Astrocyte (in vitro differentiated cells and primary cell): ENCODE results near the gene ZFAND2A.
"Not testable (repeated sequence)": the region's sequence is repeated elsewhere in the genome, so short reads cannot be mapped to it uniquely, and the experiment has no call there.

Source experiments
- EZH2 ChIP-seq: IDR thresholded peaks from 2 replicates; pipeline ENCODE4 v1.6.1; 2012; ENCODE audit warnings: mild to moderate bottlenecking, low read length, inconsistent platforms; ENCODE audit not compliant: insufficient read depth
- TF ChIP-seq, protein P1 (sequence below): IDR thresholded peaks from 2 replicates; pipeline ENCODE4 v1.5.1; 2011; ENCODE audit warnings: low read depth, mild to moderate bottlenecking, inconsistent platforms, low read length, moderate library complexity; ENCODE audit not compliant: insufficient read depth

DNA sequence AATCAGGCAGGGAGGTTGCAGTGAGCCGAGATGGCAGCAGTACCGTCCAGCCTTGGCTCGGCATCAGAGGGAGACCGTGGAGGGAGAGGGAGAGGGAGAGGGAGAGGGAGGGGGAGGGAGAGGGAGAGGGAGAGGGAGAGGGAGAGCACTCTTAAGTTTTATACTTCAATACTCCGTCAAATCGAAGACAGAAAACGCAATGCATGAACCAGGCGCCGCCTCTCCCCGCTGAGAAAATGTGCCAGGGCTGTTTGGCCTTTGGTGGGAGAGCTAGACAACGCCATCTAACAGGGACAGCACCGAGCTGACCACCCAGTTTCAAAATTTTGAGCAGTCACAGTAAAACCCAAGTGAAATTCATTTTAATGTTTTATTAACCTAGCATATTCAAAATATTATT is 12.1 kb downstream of the ZFAND2A start:
- TF ChIP-seq, protein P1, sequence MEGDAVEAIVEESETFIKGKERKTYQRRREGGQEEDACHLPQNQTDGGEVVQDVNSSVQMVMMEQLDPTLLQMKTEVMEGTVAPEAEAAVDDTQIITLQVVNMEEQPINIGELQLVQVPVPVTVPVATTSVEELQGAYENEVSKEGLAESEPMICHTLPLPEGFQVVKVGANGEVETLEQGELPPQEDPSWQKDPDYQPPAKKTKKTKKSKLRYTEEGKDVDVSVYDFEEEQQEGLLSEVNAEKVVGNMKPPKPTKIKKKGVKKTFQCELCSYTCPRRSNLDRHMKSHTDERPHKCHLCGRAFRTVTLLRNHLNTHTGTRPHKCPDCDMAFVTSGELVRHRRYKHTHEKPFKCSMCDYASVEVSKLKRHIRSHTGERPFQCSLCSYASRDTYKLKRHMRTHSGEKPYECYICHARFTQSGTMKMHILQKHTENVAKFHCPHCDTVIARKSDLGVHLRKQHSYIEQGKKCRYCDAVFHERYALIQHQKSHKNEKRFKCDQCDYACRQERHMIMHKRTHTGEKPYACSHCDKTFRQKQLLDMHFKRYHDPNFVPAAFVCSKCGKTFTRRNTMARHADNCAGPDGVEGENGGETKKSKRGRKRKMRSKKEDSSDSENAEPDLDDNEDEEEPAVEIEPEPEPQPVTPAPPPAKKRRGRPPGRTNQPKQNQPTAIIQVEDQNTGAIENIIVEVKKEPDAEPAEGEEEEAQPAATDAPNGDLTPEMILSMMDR = not testable (repeated sequence)
- not testable (repeated sequence) for TF ChIP-seq EZH2
